ENCODE measurements around the gene HK2.

DNA sequence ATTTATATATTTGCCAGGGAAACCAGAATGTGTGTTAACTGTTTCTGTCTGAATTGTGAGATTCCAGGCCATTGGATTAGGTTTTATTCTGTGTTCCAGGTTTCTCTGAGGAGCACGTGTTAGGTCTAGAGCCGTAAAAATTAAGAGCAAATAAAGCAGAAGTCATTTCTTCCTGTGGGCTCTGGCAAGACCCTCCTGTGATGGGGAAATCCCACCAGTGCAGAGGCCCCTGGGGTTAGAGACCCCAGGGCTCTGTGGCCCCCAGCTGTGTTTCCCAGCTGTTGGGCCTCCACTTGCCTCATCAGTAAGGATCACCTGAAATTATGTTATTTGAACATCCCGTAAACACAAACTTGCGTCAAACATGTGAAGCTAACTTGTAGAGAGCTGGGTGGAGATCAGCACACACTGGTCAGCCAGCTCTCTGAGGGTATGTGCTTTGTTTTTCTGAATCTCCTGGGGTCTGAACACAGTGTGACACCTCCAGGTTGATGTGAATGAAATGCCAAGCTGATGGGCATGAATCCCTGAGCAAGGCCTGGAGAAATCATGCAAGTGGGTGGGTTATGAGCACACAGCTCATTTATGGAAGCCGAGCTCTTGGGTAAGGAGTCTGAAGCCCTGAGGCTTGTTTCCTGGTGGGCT is 50.3 kb downstream of the HK2 start:
- TF ChIP-seq, protein P1, sequence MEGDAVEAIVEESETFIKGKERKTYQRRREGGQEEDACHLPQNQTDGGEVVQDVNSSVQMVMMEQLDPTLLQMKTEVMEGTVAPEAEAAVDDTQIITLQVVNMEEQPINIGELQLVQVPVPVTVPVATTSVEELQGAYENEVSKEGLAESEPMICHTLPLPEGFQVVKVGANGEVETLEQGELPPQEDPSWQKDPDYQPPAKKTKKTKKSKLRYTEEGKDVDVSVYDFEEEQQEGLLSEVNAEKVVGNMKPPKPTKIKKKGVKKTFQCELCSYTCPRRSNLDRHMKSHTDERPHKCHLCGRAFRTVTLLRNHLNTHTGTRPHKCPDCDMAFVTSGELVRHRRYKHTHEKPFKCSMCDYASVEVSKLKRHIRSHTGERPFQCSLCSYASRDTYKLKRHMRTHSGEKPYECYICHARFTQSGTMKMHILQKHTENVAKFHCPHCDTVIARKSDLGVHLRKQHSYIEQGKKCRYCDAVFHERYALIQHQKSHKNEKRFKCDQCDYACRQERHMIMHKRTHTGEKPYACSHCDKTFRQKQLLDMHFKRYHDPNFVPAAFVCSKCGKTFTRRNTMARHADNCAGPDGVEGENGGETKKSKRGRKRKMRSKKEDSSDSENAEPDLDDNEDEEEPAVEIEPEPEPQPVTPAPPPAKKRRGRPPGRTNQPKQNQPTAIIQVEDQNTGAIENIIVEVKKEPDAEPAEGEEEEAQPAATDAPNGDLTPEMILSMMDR (IDR thresholded peaks at IDR 0.05) = no peak
- no peak for TF ChIP-seq POLR2A (IDR thresholded peaks at IDR 0.05)
